LNCAP (cell line): ENCODE results near the gene RBM10.

Experiments used
- TF ChIP-seq, protein P1 (sequence below): fragments of 450-650 bp; IDR thresholded peaks from 2 replicates; pipeline ENCODE4 v1.5.1; 2017; ENCODE audit warnings: mild to moderate bottlenecking

Gene RBM10, protein sequence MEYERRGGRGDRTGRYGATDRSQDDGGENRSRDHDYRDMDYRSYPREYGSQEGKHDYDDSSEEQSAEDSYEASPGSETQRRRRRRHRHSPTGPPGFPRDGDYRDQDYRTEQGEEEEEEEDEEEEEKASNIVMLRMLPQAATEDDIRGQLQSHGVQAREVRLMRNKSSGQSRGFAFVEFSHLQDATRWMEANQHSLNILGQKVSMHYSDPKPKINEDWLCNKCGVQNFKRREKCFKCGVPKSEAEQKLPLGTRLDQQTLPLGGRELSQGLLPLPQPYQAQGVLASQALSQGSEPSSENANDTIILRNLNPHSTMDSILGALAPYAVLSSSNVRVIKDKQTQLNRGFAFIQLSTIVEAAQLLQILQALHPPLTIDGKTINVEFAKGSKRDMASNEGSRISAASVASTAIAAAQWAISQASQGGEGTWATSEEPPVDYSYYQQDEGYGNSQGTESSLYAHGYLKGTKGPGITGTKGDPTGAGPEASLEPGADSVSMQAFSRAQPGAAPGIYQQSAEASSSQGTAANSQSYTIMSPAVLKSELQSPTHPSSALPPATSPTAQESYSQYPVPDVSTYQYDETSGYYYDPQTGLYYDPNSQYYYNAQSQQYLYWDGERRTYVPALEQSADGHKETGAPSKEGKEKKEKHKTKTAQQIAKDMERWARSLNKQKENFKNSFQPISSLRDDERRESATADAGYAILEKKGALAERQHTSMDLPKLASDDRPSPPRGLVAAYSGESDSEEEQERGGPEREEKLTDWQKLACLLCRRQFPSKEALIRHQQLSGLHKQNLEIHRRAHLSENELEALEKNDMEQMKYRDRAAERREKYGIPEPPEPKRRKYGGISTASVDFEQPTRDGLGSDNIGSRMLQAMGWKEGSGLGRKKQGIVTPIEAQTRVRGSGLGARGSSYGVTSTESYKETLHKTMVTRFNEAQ

DNA sequence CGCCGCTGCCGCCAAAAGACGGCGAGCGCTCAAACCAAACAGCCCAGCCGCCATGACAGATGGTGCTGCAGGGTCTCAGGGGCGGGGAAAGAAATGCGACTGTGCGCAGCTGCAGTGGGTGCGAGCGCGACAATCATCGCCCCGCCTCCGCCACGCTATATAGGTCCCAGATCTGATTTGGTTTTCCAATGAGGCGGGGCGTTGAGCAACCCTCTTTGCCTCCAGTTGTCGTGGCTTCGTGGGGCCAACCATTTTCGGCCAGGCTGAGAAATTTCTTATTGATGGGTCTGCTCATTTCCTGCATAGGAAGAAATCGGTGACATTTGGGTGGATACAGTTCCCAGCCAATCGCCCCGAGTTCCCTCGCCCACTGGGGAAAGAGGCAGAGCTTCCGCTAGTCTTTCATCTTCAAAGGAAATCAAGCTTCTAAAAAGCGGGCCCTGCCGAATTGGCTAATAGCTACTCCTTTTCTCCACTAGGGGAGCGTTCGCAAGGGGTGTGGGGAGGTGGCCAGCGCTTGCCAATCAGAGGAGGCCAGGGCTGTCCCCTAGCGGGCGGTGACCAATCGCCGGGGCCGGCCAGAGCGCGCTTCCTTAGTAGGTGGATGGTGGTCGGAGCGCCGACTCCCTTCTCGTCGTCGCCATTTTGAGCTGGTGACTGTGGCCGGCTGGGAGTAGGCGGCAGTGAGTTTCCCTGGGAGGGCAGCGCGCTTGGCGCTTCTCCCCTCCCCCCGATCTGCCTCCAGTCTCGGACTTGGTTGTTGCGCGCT lies at the start of gene RBM10, which contains the start of gene NDUFB11:
Gene RBM10 (plus strand): TSS at position 596 of the 769 bp plus-strand sequence. CDS start 2,261 bp downstream, outside the sequence.
Gene NDUFB11 (minus strand): TSS at position 77 of the 769 bp plus-strand sequence. CDS start 23 bp downstream, at position 54.
- TF ChIP-seq, protein P1, sequence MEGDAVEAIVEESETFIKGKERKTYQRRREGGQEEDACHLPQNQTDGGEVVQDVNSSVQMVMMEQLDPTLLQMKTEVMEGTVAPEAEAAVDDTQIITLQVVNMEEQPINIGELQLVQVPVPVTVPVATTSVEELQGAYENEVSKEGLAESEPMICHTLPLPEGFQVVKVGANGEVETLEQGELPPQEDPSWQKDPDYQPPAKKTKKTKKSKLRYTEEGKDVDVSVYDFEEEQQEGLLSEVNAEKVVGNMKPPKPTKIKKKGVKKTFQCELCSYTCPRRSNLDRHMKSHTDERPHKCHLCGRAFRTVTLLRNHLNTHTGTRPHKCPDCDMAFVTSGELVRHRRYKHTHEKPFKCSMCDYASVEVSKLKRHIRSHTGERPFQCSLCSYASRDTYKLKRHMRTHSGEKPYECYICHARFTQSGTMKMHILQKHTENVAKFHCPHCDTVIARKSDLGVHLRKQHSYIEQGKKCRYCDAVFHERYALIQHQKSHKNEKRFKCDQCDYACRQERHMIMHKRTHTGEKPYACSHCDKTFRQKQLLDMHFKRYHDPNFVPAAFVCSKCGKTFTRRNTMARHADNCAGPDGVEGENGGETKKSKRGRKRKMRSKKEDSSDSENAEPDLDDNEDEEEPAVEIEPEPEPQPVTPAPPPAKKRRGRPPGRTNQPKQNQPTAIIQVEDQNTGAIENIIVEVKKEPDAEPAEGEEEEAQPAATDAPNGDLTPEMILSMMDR, result peak; percentile 51; the same call in 1 of the 2 replicates

DNA sequence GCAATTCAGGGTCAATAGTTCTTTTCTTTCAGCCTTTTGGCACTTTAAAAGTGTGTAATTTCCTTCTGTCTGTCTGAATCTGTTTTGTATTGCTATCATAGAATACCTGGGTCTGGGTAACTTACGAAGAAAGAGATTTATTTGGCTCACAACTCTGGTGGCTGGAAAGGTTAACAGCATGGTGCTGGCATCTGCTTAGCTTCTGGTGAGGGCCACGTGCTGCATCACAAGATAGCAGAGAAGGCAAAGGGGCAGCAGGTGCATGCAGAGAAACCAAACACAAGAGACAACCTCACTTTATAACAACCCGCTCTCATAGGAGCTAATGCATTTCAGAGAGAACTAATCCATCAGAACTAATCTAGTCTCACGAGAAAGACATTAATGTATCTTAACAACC lies 48.0 kb upstream of the RBM10 start:
- TF ChIP-seq, protein P1, result no peak

DNA sequence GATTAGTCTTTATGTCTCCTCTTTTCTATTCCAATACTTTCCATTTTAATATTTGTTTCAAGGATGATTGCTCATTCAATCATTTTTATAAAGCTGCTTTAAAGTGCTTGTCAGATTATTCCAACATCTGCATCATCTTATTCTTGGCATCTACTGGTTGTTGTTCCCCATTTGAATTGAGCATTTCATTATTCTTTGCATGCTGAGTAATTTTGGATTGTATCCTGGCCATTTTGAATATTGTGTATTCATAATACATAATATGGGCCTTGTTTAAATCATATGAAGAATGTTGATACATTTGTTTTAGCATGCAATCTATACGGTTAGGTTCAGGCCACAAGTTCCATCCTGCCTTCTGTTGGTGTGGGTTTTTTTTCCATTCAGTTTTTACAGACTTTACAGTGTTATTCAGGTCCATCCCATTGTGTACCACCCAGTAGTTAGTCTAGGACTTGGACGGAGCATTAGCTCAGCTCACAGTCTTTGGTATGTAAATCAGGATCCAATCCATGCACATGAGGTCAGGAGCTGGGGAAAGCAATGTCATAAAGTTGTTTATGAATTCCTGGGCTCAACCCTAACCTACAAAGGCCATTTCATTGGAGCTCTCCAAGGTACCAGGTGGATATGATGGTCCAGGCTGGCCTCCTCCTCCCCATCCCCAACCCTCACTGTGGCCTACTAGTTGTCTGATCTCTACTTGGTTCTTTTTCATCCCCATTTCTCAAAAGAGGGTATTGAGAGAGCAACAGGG lies 46.5 kb upstream of the RBM10 start:
- TF ChIP-seq, protein P1, result no peak

DNA sequence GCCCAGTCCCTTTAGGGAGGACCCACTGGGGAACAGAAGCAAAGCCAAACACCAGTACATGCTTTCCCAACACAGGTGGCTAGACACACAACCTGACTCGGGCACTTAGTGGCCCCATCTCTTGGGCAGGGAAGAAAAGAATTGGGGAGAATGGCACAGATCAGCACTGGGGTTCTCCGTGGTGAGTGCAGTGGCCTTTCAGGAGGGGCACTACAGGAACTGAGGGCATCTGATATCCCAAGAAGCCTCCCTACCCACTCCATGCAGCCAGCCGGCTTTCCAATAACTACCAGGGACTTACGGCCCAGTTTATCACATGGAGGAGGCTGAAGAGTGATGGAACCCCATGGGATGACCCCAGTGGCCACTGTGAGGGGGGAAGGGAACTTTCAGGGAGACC lies 43.8 kb upstream of the RBM10 start:
- TF ChIP-seq, protein P1, result no peak

DNA sequence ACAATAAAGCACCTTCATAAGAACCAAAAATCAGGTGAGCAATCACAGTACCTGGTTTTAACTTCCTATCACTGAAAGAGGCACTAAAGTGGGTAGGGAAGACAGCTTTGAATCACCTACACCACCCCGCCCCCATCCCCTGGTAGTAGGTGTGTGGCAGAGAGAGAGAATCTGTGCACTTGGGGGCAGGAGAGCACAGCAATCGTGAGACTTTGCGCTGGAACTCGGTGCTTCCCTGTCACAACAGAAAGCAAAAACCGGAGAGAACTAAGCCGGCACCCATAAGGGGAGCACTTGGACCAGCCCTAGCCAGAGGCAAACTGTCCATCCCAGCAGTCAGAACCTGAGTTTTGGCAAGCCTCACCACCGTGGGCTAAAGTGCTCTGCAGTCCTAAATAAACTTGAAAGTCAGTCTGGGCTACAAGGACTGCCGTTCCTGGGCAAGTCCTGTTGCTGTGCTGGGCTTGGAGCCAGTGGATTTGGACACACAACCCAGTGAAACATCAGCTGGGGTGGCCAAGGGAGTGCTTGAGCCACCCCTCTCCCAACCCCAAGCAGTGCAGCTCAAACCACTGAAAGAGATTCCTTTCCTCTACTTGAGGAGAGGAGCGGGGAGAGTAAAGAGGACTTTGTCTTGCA lies 32.6 kb upstream of the RBM10 start:
- TF ChIP-seq, protein P1, result no peak

DNA sequence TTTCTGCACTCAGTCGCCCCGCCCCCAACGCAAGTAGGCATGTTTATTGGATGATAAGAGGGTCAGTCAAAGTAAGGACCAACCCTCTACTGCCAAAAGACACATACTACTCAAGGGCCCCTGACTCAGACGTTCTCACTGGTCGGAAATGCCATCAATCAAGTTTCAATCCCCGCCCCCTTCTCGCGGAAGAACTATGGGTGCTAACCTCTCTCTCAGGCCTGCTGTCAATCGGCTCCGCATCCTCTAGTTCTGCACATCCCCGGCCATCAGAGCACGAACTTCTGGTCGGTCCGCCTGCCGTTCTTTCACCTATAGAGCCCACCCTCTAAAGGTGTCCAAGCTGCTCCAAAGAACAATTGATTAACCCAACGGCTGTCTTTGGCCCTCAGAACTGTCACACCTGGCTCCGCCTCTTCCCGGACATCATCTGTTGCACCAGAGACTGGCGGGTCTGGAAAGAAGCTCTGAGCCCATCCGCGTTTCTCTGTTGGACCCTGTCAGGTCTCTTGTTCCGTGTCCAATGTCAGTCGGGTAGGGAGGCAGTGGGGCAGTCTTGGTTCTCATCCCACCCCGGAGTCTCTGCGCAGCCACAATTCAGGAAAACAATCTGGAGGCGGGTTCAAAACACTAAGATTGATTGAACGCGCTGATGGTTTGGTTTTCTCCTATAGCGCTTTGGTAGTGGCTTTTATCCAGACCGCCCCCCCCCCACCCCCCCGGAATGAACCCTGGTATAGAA lies 15.7 kb upstream of the RBM10 start:
- TF ChIP-seq, protein P1, result no peak
